SKM-1 (cell line): Measurements from ENCODE around the gene DCDC1.

Experiments used
- DNase-seq: peaks from one replicate; lab custom pipeline; 2025; ENCODE audit not compliant: unreplicated experiment; lab: John Stamatoyannopoulos, UW

DCDC1 gene

GRCh38 chr11:31237819-31238760, 131.4 kb downstream of the DCDC1 start:
- no peak for DNase-seq

DNA sequence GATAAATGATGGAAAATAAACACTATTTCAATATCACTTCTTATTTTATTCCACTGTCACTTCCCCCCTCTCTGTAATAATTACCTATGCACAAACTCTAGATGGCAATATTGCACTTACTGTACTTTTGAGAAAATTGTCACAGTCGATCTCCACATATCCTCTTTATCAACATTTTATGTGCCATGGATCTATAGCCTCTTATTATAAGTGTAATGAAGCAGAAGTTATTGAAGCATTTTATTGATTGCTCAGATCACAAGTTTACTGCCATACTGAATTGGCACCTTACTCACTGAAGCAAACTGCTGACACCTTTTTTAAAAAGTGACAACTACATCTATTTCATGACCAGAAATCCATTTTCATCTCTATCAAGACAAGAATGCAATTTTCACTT, 133.4 kb downstream of the DCDC1 start:
- DNase-seq = peak; percentile 30

DNA sequence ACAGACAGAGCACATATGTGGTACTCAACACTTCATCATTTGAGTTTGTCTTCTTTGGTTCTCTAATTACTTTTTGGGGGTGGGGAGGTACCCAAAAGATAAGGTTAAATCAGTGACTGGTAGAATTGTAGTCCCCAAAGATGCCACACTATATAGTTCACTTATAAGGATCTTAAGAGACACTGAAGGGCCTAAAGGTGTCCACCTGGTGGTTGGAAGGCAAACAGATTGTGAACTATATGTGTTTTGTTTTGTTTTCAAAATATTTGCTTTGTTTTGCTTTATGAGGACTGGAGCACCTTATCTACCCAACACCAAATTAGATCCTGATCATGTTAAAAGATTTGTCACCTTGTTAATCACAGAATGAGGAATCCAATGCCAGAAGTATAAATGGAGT, 136.1 kb downstream of the DCDC1 start:
- DNase-seq = no peak

DNA sequence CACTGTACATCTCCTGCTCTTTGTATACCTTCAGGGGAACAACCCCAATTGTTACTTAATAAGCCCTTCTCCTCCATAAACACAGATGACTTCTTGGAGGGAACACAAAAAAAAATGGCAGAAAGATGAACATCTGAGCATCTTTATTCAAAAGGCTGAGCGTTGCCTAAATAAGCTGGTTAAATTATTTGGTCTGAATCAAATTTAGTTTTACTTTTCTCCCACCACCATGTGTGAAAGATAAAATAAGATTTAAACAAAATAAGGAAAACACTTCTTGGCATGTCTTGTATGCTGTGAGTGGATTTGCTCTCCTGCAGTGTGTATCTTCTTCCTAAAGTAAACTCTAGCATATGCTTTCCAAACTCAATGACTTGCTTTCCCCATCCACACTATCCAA, 137.9 kb downstream of the DCDC1 start:
- no peak for DNase-seq

GRCh38 chr11:31218847-31219246, 150.7 kb downstream of the DCDC1 start:
- no peak for DNase-seq

DNA sequence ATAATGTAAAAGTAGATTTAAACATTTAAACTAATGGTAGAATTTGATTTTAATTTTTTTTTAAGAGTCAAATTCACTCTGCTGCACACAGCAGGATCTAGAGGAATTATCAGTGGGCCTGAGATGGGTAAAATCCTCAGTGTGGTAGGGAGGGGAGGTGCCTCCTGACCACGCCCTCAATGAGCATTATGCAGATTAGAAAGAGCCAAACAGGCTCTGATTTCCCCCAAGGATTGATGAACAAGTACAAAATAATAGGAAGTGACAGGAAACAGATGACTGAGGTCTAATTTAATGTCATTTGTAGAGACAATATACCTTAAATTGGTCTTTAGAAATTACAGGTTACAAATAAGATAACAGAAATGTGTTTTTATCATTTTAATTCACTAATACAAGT, 155.2 kb downstream of the DCDC1 start:
- no peak for DNase-seq

GRCh38 chr11:31199378-31199777, 170.2 kb downstream of the DCDC1 start:
- no peak for DNase-seq

GRCh38 chr11:31173926-31174680, 195.4 kb downstream of the DCDC1 start:
- DNase-seq = no peak

DNA sequence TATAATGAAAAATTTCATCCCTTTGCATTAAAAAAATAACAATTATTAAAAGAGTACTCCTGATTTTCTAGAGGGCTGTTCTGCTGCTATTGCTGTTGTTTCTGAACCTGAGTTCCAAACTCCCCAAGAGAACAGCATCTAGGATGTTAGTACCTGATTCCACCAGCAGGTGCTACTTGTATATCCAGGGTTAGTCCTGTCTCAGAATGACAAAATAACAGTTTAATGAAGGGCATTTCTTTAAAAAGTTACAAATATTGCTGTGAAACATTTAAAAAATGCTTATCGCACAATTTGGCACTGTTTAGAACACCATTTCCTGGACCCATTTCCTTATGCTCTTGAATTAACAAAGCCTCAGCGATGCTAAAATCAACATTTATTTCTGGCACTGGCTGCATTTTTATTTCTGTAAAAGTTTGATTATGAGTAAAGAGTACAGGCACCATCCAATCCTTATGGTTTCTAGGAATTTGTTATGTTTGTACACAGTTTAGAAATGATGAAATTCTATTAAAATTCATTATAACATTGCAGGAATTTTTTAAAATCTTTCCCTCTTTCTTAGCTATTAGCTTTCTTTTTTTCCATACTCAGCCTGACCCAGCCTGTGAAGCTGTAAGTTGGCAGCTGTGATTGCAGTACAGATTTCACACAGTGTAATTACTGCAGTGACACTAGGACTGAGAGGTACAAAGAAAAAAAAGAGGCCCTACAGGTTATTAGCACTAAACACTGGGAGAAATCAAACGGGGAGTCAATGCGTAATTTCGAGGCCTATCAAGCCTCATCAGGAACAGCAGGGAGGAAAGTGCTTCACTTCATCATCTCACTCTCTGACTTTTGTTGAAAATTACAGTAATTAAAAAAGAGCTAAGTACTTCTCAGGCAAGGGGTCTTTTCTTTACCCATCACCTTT, 208.8 kb downstream of the DCDC1 start:
- no peak for DNase-seq

GRCh38 chr11:31150841-31151240, 218.7 kb downstream of the DCDC1 start:
- no peak for DNase-seq

DNA sequence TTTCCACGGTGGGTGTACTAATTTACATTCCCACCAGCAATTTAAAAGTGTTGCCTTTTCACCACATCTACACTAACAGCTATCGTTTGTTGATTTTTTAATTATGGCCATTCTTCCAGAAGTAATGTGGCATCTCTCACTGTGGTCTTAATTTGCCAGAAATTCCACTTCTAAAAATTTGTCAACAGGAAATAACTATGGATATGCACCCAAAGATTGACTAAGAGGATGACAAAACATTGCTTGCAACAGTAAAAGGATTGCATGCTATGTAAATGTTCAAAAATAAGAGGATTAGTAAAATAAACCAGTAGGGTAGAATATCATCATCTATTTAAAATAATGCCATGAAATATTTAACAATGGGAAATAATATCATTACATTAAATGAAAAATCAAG, 219.5 kb downstream of the DCDC1 start:
- DNase-seq = no peak

DNA sequence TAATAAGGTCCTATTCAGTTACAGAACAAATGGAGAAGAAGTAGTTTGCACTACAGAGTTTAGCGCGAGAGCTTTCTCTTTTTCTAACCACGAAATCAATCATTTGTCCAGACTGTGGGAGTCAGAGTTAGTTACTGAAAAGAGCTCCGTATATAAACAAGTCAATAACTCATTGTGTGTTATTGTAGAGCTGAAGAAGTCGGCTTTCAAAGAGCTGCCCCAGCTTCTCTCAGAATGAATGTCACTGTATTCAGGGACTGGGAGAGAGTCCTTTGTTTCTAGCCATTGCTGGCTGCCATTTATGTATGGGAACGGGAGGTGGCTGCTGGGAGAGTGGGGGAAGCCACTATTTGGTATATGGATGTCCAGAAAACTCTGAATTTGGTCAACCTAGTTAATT, 227.8 kb downstream of the DCDC1 start:
- no peak for DNase-seq

DNA sequence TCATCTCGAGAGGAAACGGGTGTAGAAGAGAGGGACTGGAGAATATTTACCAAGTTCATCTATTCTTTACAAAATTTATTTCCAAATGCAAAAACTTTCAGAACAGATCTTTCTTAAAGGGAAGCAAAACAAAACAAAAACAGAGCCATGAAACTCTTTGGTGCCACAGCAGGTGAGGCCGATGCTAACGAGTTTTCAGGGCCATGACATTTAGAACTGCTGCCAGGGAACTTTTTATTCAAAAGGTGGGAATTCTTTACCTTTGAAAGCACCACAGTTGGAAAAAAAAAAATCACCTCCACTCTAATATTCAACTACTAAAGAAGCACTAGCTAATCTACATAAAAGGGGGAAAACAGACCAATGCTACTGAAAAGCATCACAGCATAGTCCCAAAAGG, 230.1 kb downstream of the DCDC1 start:
- DNase-seq = no peak

DNA sequence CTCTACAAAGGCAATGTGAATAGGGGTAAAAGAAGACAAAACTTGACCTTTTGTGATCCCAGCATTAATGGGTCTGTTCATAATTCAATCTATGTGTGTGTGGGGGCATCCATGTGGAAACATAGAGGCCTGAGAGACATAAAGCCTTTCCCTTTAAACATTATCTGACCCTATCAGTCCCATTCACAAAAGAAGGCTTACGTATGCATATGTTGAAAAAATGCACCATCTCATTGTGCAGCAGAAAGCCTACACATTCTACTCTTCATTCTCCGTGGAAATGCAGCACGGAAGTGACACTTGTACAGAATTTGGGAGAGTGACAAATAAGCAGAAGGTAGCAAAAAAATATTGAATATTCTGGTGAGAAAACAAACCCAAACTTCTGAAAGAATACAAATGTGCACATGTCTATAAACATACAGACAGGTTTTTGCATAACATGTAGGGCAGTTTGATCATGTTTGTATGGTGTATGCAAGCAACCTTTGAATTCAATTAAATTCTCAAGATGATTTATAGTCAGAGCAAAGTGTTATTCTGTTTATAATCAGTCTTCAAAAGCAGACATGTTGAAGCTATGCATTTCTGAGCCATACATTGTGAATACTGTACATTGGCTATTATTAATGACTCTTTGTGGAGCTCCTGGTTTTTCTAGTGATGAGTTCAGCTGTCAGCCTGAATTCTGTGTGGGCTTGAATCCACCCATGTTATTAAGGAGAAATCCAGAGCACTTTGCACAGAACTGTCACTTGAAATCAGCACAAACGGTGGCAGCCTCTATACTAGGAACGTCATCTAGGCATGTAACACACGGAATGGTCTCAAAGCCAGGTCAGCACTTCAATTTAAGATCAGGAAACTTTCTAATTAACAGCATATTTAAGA, 236.8 kb downstream of the DCDC1 start:
- DNase-seq = no peak

GRCh38 chr11:31131760-31132159, 237.8 kb downstream of the DCDC1 start:
- DNase-seq = no peak

DNA sequence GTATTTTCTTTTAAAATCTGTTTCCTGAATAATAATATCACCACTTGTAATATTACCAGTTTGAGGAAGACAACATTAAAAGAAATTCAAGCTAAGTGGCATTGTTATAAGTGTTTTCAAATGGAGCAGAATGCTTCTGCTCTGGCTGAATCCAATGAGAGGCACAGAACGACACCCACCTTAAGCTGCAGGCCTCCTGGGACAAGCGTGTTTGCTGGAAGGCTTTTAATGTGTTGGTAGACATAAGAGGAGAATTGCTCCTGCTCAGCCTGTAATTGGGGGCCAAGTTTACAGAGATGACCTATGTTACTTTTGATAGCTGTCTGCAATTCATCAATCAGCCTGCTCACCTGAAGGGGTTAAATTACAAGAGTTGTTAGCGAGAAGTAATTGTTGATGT, 242.2 kb downstream of the DCDC1 start:
- DNase-seq = no peak

DNA sequence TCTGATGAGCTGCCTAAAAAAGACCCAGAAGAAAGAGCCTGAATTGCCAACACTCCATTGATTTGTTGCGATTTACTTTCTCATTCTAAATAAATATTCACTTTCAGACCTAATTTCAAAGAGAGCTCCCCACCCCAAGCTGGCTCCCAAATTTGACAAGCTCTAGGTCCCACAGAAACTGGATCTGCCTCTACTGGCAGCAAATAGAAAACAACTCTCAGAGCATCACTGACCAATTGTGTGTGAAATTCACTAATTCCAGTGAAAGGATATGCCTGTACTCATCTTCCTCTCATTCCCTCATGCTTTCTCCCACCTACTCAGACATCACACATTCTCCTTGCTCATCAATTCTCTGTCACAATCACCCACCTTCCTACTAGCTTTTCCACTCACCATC, 249.1 kb downstream of the DCDC1 start:
- DNase-seq = no peak

DNA sequence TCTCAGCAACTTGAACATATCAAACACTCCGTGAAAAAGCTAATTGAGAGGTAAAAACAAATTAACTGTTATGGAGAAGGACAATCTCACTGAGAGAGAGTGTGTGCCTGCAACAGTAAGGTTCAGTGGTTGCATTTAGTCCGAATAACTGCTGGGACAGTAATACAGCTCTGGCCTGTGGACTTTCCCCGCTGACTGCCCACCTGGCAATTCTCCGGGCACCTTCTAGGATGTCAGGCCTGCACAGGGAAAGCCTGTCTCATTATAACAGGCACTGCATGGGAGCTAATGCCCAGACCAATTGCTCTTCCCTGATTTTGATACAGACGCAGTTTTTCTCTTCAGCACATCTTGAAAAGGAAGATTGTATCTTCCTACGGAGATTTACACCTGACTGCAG, 251.0 kb downstream of the DCDC1 start:
- DNase-seq = no peak

GRCh38 chr11:31117038-31117437, 252.5 kb downstream of the DCDC1 start:
- DNase-seq = no peak

DNA sequence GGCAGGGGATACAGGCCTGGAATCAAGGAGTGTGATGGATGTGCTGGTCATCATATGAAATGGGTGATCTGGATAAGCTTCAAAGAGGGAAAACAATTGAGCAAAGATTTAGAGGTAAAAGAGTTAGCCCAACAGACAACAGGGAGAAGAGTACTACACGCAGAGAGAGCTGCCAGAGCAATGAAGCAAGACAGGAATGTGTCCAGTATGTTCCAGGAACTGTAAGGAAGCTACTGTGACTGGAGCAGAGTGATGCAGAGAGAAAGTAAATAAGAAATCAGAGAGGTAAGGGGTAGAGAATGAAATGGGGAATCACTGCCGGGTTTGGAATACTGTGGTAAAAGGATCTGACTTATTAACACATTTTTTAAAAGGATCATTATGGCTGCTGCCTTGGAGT, 255.1 kb downstream of the DCDC1 start:
- no peak for DNase-seq
